ENCODE data around the gene RNF19B. TPM values are rescaled to one million over a fixed set of nuclear protein-coding genes. Genes with fewer than 3 reads are reported as not detected.

The RNF19B gene
- total and polyA plus RNA-seq, 2 of the 13 experiments (the other 11 are each of a cell fraction or from before 2014, with no cell fraction given) = 15.3 to 22.5 TPM

GRCh38 chr1:32887623-32888022 is 77.0 kb downstream of the RNF19B start:
- 0 out of 2 replicates have a peak, but pooled peaks cover 4% of the 10 kb centered on the region for H4K20me1 ChIP-seq (ENCODE audit: insufficient read depth, low read length)
- TF ChIP-seq, protein P1, sequence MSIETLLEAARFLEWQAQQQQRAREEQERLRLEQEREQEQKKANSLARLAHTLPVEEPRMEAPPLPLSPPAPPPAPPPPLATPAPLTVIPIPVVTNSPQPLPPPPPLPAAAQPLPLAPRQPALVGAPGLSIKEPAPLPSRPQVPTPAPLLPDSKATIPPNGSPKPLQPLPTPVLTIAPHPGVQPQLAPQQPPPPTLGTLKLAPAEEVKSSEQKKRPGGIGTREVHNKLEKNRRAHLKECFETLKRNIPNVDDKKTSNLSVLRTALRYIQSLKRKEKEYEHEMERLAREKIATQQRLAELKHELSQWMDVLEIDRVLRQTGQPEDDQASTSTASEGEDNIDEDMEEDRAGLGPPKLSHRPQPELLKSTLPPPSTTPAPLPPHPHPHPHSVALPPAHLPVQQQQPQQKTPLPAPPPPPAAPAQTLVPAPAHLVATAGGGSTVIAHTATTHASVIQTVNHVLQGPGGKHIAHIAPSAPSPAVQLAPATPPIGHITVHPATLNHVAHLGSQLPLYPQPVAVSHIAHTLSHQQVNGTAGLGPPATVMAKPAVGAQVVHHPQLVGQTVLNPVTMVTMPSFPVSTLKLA (IDR thresholded peaks at IDR 0.05) = peak; percentile 83
- TF ChIP-seq TFDP2 (CRISPR knock-in tag; IDR thresholded peaks at IDR 0.05) = no peak
- H2AFZ ChIP-seq (ENCODE audit: low read length) = no peak overlapping the region
- no peak overlapping the region for H3K4me3 ChIP-seq (replicated peaks in 1 of 3; ENCODE audit: insufficient read depth in 1 of 3, low read depth in 2 of 3, low read length in 3 of 3)
- H3K9ac ChIP-seq (ENCODE audit: insufficient read depth, low read depth, low read length) = no peak overlapping the region
- no peak overlapping the region for H3K27ac ChIP-seq (ENCODE audit: extremely low read length, insufficient read depth, low read length)
- in situ Hi-C loops (cut with HindIII; ENCODE audit: extremely low pct_ligation_motif_present, low pct_unique_long_range_greater_than_20kb) = no loop called here
- peaks cover 9 to 66% of the 10 kb centered on the region in 2 experiments; a peak in 4 of 5 replicates for H3K27me3 ChIP-seq (ENCODE audit: control insufficient read depth in 1 of 2, insufficient read depth in 2 of 2, low read length in 2 of 2)
- ATAC-seq (no peak), FAIRE-seq (no peak), DNase-seq (ENCODE audit: low spot score) (no peak)
- intact Hi-C loops (cut with micrococcal nuclease; ENCODE audit: unreplicated experiment) = no loop called here
- no peak overlapping the region for H3K4me2 ChIP-seq (ENCODE audit: low read depth, low read length)
- no peaks in the 10 kb centered on the region for H3K4me1 ChIP-seq (ENCODE audit: insufficient read depth, low read length)
- no peaks in the 10 kb centered on the region for H3K9me3 ChIP-seq (ENCODE audit: low read length)
- BruUV-seq (replicated peaks) = no TSS peak
- no peaks in the 10 kb centered on the region for H3K36me3 ChIP-seq (replicated peaks in 1 of 2; ENCODE audit: control insufficient read depth in 1 of 2, insufficient read depth in 2 of 2, low read length in 2 of 2)
- WGBS (ENCODE audit: low lambda C conversion rate) = 7% methylated on average over 12 of the region's 12 CpGs
- CTCF ChIA-PET (ENCODE audit: low intra/inter-chr PET ratio, low total read pairs) = no interaction called here
- POLR2A ChIA-PET = no interaction called here
- H3K79me2 ChIP-seq (ENCODE audit: insufficient read depth, low read length) = no peaks in the 10 kb centered on the region

- Histone ChIP-seq H3K9me3 (ENCODE audit: low read length) (no peaks in the 10 kb centered on the region), H3K36me3 (replicated peaks in 1 of 2; ENCODE audit: control insufficient read depth in 1 of 2, insufficient read depth in 2 of 2, low read length in 2 of 2) (no peaks in the 10 kb centered on the region), H2AFZ (ENCODE audit: low read length) (no peak overlapping the region), H3K9ac (ENCODE audit: insufficient read depth, low read depth, low read length) (no peak overlapping the region), H3K79me2 (ENCODE audit: insufficient read depth, low read length) (no peaks in the 10 kb centered on the region), H3K27me3 (ENCODE audit: control insufficient read depth in 1 of 2, insufficient read depth in 2 of 2, low read length in 2 of 2) (peaks cover 8 to 59% of the 10 kb centered on the region in 2 experiments; a peak in 4 of 5 replicates), H3K4me2 (ENCODE audit: low read depth, low read length) (no peak overlapping the region), H3K27ac (ENCODE audit: extremely low read length, insufficient read depth, low read length) (no peak overlapping the region), H4K20me1 (ENCODE audit: insufficient read depth, low read length) (0 out of 2 replicates have a peak, but pooled peaks cover 4% of the 10 kb centered on the region), H3K4me3 (replicated peaks in 1 of 3; ENCODE audit: insufficient read depth in 1 of 3, low read depth in 2 of 3, low read length in 3 of 3) (no peak overlapping the region), H3K4me1 (ENCODE audit: insufficient read depth, low read length) (peaks cover 4% of the 10 kb centered on the region)
- BruUV-seq (replicated peaks) = no TSS peak
- ATAC-seq = no peak
- in situ Hi-C loops (cut with HindIII; ENCODE audit: extremely low pct_ligation_motif_present, low pct_unique_long_range_greater_than_20kb) (no loop called here), intact Hi-C loops (cut with micrococcal nuclease; ENCODE audit: unreplicated experiment) (no loop called here)
- ChIA-PET CTCF (ENCODE audit: low intra/inter-chr PET ratio, low total read pairs) (no interaction called here), POLR2A (no interaction called here)
- no peak for FAIRE-seq
- 32% methylated on average over 8 of the region's 19 CpGs for WGBS (ENCODE audit: low lambda C conversion rate)
- no peak for DNase-seq (ENCODE audit: low spot score)
- 0 out of 2 replicates have a peak, but pooled peaks have one; percentile 10 for TF ChIP-seq ZNF510 (CRISPR knock-in tag; IDR thresholded peaks at IDR 0.05; ENCODE audit: low read depth)
- 0 out of 2 replicates have a peak, but pooled peaks have one; percentile 15 for TF ChIP-seq CREBL2 (CRISPR knock-in tag; IDR thresholded peaks at IDR 0.05; ENCODE audit: borderline replicate concordance)
- TF ChIP-seq ZBTB38 (CRISPR knock-in tag; IDR thresholded peaks at IDR 0.05) = no peak
- TF ChIP-seq EHMT2 (IDR thresholded peaks at IDR 0.05; ENCODE audit: borderline replicate concordance, low read depth, low read length) = peak; percentile 36
Measured at GRCh38 chr1:32886828-32887414, 77.7 kb downstream of the RNF19B start.
